ENCODE measurements around the gene ART1. TPM values are rescaled to one million over a fixed set of nuclear protein-coding genes. Genes with fewer than 3 reads are reported as not detected.

ART1 gene
- total RNA-seq, 1 experiment from 2014 or later, result not detected

- peaks cover 3% of the 10 kb centered on the region for H3K9me3 Mint-ChIP-seq
- ChIA-PET POLR2A (no interaction called here), CTCF (no interaction called here)
- H3K4me3 Mint-ChIP-seq, result no peak overlapping the region
- DNase-seq (ENCODE audit: low spot score) (no peak), ATAC-seq (no peak)
- no peak overlapping the region for H3K27ac Mint-ChIP-seq
- H3K36me3 Mint-ChIP-seq, result no peaks in the 10 kb centered on the region
- TF ChIP-seq PRDM15 (CRISPR knock-in tag; IDR thresholded peaks at IDR 0.05) (no peak), FOXK1 (CRISPR knock-in tag; IDR thresholded peaks at IDR 0.05) (no peak)
- no peaks in the 10 kb centered on the region for H3K27me3 Mint-ChIP-seq (ENCODE audit: low read depth)
- H3K4me1 Mint-ChIP-seq, result no peaks in the 10 kb centered on the region
These were observed 39.7 kb upstream of the ART1 start for GRCh38 chr11:3605283-3605662.

- POLR2A ChIA-PET, result no interaction called here
- peaks cover 3% of the 10 kb centered on the region for H3K9me3 Mint-ChIP-seq
- H3K4me1 Mint-ChIP-seq, result no peaks in the 10 kb centered on the region
- no peaks in the 10 kb centered on the region for H3K27me3 Mint-ChIP-seq (ENCODE audit: low read depth)
- TF ChIP-seq ELF4 (CRISPR knock-in tag; IDR thresholded peaks at IDR 0.05; ENCODE audit: low read depth) (no peak), ZNF396 (CRISPR knock-in tag; IDR thresholded peaks at IDR 0.05; ENCODE audit: borderline replicate concordance) (no peak), ZNF512 (CRISPR knock-in tag; IDR thresholded peaks at IDR 0.05; ENCODE audit: borderline replicate concordance) (no peak), ZNF416 (CRISPR knock-in tag; IDR thresholded peaks at IDR 0.05) (no peak), GTF2I (CRISPR knock-in tag; conservative IDR thresholded peaks at IDR 0.05) (no peak), E2F1 (CRISPR knock-in tag; IDR thresholded peaks at IDR 0.05) (no peak), ZNF532 (CRISPR knock-in tag; IDR thresholded peaks at IDR 0.05; ENCODE audit: borderline replicate concordance) (no peak), CDX4 (CRISPR knock-in tag; IDR thresholded peaks at IDR 0.05; ENCODE audit: borderline replicate concordance) (no peak), MXD4 (CRISPR knock-in tag; IDR thresholded peaks at IDR 0.05; ENCODE audit: borderline replicate concordance) (no peak), IRF2 (CRISPR knock-in tag; IDR thresholded peaks at IDR 0.05; ENCODE audit: borderline replicate concordance, low read depth) (no peak), GABPB1 (CRISPR knock-in tag; IDR thresholded peaks at IDR 0.05) (no peak), NFE2L1 (CRISPR knock-in tag; IDR thresholded peaks at IDR 0.05) (no peak), TEAD1 (CRISPR knock-in tag; IDR thresholded peaks at IDR 0.05) (no peak)
- no peak for DNase-seq (ENCODE audit: low spot score)
- H3K4me3 Mint-ChIP-seq, result no peak overlapping the region
- H3K36me3 Mint-ChIP-seq, result no peaks in the 10 kb centered on the region
- ATAC-seq, result no peak
- H3K27ac Mint-ChIP-seq, result no peak overlapping the region
- CTCF ChIA-PET, result no interaction called here
These were observed 39.1 kb upstream of the ART1 start for GRCh38 chr11:3605771-3606203.
